ENCODE measurements around the gene MMP15.

DNA sequence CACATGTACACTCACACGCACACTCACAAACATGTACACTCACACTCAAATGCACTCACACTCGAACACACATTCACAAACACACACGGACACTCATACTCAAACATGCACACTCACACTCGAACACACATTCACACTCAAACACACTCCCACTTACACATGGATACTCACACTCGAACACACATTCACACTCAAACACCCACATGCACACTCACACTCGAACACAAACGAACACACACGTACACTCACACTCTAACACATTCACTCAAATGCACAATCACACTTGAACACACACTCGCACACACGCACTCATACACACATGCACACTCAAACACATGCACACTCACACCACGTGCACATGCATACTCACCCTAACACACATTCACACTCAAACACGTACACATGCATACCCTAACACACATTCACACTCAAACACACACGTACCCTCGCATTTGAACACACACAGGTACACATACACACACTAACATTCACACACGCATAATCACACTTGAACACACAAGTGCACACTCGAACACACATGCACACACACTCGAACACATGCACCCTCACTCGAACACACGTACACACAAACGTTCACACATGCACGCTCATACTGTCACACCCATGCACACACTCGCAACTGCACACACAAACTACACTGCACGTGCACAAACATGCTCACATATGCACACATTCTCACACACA, 61.8 kb downstream of the MMP15 start:
- TF ChIP-seq, protein P1, sequence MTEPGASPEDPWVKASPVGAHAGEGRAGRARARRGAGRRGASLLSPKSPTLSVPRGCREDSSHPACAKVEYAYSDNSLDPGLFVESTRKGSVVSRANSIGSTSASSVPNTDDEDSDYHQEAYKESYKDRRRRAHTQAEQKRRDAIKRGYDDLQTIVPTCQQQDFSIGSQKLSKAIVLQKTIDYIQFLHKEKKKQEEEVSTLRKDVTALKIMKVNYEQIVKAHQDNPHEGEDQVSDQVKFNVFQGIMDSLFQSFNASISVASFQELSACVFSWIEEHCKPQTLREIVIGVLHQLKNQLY (CRISPR knock-in tag; IDR thresholded peaks at IDR 0.05), result no peak
- TF ChIP-seq, protein P2, sequence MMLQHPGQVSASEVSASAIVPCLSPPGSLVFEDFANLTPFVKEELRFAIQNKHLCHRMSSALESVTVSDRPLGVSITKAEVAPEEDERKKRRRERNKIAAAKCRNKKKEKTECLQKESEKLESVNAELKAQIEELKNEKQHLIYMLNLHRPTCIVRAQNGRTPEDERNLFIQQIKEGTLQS (CRISPR knock-in tag; conservative IDR thresholded peaks at IDR 0.05), result no peak
- TF ChIP-seq, protein P3, sequence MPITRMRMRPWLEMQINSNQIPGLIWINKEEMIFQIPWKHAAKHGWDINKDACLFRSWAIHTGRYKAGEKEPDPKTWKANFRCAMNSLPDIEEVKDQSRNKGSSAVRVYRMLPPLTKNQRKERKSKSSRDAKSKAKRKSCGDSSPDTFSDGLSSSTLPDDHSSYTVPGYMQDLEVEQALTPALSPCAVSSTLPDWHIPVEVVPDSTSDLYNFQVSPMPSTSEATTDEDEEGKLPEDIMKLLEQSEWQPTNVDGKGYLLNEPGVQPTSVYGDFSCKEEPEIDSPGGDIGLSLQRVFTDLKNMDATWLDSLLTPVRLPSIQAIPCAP (CRISPR knock-in tag; IDR thresholded peaks at IDR 0.05), result no peak
- TF ChIP-seq, protein P4, sequence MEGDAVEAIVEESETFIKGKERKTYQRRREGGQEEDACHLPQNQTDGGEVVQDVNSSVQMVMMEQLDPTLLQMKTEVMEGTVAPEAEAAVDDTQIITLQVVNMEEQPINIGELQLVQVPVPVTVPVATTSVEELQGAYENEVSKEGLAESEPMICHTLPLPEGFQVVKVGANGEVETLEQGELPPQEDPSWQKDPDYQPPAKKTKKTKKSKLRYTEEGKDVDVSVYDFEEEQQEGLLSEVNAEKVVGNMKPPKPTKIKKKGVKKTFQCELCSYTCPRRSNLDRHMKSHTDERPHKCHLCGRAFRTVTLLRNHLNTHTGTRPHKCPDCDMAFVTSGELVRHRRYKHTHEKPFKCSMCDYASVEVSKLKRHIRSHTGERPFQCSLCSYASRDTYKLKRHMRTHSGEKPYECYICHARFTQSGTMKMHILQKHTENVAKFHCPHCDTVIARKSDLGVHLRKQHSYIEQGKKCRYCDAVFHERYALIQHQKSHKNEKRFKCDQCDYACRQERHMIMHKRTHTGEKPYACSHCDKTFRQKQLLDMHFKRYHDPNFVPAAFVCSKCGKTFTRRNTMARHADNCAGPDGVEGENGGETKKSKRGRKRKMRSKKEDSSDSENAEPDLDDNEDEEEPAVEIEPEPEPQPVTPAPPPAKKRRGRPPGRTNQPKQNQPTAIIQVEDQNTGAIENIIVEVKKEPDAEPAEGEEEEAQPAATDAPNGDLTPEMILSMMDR (IDR thresholded peaks at IDR 0.05), result no peak
- TF ChIP-seq, protein P5, sequence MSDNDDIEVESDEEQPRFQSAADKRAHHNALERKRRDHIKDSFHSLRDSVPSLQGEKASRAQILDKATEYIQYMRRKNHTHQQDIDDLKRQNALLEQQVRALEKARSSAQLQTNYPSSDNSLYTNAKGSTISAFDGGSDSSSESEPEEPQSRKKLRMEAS (CRISPR knock-in tag; IDR thresholded peaks at IDR 0.05), result no peak
- TF ChIP-seq, protein P6, sequence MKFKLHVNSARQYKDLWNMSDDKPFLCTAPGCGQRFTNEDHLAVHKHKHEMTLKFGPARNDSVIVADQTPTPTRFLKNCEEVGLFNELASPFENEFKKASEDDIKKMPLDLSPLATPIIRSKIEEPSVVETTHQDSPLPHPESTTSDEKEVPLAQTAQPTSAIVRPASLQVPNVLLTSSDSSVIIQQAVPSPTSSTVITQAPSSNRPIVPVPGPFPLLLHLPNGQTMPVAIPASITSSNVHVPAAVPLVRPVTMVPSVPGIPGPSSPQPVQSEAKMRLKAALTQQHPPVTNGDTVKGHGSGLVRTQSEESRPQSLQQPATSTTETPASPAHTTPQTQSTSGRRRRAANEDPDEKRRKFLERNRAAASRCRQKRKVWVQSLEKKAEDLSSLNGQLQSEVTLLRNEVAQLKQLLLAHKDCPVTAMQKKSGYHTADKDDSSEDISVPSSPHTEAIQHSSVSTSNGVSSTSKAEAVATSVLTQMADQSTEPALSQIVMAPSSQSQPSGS (CRISPR knock-in tag; IDR thresholded peaks at IDR 0.05; ENCODE audit: borderline replicate concordance, low read depth), result no peak
- no peak for TF ChIP-seq TEAD4 (CRISPR knock-in tag; IDR thresholded peaks at IDR 0.05)
- no peak for TF ChIP-seq IRF2 (CRISPR knock-in tag; IDR thresholded peaks at IDR 0.05; ENCODE audit: borderline replicate concordance, low read depth)
